ENCODE results near the gene FOXF2.

DNA sequence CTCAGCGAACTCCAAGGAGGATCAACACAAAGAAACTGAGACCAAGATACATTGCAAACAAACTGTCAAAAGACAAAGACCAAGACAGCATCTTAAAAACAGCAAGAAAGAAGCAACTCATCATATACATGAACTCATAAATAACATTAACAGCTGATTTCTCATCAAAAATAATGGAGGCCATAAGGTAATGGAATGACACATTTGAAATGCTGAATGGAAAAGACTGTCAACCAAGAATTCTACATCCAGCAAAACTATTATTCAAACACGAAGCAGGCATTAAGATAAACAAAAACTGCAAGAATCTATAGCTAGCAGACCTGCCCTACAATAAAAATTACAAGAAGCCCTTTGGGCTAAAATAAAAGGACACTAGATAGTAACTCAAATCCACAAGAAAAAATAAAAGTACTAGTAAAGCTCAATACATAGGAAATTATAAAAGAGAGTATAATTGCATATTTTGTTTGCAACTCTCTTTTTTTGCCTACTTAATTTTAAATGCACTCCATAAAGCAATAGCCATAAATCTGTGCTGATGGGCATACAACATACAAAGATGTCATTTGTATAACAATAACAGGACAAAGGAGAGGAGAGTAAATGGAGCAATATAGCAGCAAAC, 37.9 kb upstream of the FOXF2 start:
- TF ChIP-seq MYC (IDR thresholded peaks at IDR 0.05; ENCODE audit: low read depth, low read length) (no peak), EZH2 (IDR thresholded peaks at IDR 0.05; ENCODE audit: borderline replicate concordance, low read depth, low read length, severe bottlenecking) (no peak), POLR2A (IDR thresholded peaks at IDR 0.05; ENCODE audit: low read depth, low read length) (no peak), FOS (IDR thresholded peaks at IDR 0.05; ENCODE audit: borderline replicate concordance, insufficient read depth, low read length) (no peak), POLR2AphosphoS5 (IDR thresholded peaks at IDR 0.05; ENCODE audit: insufficient read depth, low read depth, low read length) (no peak)
- TF ChIP-seq, protein P1, sequence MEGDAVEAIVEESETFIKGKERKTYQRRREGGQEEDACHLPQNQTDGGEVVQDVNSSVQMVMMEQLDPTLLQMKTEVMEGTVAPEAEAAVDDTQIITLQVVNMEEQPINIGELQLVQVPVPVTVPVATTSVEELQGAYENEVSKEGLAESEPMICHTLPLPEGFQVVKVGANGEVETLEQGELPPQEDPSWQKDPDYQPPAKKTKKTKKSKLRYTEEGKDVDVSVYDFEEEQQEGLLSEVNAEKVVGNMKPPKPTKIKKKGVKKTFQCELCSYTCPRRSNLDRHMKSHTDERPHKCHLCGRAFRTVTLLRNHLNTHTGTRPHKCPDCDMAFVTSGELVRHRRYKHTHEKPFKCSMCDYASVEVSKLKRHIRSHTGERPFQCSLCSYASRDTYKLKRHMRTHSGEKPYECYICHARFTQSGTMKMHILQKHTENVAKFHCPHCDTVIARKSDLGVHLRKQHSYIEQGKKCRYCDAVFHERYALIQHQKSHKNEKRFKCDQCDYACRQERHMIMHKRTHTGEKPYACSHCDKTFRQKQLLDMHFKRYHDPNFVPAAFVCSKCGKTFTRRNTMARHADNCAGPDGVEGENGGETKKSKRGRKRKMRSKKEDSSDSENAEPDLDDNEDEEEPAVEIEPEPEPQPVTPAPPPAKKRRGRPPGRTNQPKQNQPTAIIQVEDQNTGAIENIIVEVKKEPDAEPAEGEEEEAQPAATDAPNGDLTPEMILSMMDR (IDR thresholded peaks at IDR 0.05; ENCODE audit: extremely low read depth in 1 of 2, insufficient read depth in 1 of 2, low read depth in 1 of 2, low read length in 2 of 2) = no peak
